Fibroblast of the conjunctiva (primary cell): ENCODE data around the gene LRRC7.

Source experiments
- DNase-seq: peaks from one replicate; pipeline ENCODE4 v3.0.0-alpha.2; 2010; ENCODE audit warnings: low read depth

The LRRC7 gene

DNA sequence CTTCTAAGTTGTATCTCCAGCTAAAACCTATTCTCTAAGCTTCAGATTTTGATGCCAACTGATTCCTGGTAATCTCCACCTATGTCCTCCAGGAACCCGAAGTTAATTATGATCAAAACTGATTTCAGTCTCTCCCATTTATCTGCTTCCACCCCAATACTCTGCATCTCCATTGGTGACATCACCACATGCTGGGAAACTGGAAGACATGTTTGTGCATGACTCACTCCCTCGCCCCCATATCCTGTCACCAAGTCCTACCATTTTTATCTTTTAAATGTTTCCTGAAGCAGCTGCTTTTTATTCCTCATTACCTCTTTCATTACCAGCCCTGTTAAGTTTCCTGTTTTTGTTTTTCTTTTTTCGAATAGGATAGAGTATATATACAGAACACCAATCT lies 409.2 kb downstream of the LRRC7 start:
- no peak for DNase-seq

DNA sequence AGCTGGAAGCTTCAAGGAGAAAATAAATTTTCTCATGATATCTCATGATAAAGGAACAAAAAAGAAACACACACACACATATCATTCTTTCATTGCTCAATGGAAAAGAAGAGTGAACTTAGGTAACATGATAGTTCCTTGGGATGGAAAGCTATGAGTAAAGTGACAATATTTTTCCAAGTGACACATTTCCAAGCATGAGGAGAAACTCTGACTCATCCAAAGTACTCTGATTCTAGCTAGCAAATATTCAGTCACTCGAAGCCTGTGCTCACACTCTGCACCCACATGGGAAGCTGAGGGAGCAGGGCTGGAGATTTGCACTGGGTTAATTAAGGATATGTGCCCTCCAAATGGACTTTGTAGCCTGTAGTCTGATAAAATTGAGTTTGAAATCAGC lies 415.3 kb downstream of the LRRC7 start:
- peak; percentile 9 for DNase-seq

DNA sequence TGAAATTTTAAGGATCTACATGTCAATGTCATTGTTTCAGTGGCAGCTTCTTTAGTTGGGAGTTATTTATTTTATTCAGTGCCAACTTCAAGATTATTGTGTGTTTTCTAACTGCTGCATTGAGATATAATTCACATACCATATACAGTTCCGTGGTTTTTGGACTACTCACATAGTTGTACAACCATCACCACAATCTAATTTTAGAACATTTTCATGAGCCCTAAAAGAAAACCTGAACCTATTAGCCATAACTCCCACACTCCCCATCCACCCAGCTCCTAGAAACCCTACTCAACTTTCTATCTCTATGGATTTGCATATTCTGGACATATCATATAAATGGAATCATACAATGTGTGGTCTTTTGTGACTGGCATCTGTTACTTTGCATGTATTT lies 417.7 kb downstream of the LRRC7 start:
- no peak for DNase-seq

DNA sequence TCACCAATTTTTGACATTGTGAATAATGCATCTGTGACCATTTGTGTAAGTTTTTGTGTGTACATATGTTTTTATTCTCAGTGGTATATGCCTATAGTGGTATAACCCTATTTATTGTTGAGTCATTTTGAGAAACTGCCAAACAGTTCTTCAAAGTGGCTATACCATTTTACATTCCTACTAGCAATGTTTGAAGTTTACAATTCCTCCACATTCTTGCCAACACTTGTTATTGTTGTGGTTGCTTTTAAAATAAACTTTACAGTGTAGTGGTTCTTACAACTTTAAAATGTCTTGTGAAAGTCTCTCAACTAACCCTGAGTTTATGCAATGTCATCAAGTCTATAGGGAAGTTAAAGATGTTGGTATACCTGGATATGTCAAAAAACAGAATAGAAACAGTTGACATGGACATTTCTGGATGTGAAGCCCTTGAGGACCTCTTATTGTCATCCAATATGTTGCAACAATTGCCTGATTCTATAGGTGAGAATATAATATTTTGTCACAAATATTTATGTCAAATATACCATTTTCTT lies 418.2 kb downstream of the LRRC7 start:
- no peak for DNase-seq

DNA sequence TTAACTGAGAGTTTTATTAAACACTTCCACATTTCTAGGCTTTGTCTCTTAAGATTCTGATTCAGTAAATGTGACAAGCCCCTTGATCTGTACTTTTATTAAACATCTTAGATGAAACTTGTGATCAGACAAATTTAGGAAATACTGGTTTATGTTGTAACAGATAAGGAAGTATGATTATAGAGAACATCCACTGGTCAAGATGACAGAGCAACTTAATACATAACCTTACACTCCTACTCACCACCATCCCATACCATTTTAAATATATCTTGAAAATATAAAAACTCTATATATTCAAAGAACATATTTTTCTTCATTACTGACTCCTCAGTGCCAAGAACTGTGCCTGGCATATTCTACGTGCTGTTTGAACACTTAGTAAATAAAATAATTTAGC lies 420.2 kb downstream of the LRRC7 start:
- DNase-seq: no peak

DNA sequence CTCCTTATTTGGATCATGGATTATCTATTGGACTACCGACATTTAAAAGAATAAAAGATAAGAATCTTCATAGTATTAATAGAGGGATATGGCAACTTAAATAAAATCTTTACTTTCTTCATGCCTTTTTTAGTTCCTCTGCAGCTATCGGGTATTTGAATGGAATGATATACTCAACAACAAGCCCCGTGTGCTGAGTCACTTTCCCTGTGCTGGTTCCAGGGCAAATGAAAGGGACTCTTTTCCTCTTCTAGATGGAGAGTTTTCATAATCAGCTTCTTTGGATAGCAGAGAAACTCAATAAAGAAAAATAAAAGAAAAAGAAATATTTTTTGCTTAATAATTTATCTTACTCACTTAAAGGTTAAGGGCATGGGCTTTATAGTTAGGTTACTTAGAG lies 423.9 kb downstream of the LRRC7 start:
- DNase-seq: no peak

DNA sequence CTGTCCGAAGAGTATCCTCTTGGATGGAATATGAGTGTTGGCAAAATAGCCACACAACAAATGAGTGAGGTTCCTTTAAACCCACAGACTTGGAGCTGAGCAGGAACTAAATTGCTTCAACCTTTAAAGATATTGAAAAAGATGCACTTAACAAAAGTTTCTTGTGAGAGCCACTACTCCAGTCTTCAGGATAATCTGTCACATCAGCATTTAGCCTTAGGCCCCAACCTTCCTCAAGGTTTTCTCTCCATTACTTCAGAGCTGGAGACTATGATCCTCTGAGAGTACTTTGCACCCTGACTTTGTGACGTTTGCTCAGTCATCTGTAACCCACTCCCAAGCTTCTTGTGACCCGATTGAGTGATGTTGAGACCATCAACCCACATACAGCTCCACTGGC lies 424.9 kb downstream of the LRRC7 start:
- DNase-seq: no peak

DNA sequence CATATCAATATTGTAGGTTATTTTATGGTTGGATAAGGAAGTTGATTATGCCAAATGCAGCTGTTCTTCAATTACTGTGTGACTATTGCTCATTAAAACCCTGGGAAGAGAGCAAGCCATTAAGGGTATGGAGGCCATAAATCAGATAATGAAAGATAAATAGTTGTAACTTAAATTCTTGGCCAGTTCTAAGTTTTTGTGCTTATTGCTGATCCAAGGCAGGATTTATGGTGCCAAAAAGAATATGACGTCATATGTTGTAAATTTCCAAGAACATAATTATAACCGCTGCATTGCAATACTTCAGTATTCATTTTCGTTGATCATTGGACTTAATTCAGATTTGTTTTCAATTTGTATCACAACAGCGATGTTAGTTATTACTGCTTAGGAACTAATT lies 426.1 kb downstream of the LRRC7 start:
- peak; percentile 2 for DNase-seq

DNA sequence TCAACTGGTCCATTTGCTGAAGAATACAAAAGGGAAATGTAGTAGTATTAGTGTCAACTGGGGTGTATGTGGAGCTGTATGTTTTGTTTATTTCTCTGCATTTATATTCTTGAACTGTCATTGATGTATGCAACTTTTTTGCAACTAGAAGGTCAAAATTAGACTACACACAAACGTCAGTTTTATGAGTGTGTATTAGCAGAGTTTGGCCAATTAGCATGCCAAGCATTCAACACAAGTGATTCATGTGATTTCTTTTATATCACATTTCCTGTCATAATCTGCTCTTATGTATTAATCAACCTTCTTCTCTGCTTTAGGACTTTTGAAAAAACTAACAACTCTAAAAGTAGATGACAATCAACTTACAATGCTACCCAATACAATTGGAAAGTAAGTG lies 426.5 kb downstream of the LRRC7 start:
- DNase-seq: no peak

DNA sequence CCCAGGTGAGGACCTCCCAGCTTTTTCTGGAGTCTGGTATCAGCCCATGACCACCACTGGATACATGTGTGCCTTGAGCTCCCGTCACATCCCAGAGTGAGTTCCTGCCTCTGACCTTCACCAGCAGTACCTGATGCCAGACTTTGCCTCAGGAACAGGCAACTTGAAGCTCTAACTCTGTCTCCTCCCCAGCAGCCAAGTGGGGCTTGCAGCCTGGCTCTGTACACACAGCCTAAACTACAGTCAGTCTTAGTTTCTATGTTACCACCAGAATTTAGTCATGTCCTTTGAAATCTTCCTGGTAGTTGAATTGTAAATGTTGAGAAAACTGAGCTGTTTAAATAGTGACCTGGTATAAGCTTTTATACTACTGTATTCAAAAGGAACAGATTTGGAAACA lies 431.1 kb downstream of the LRRC7 start:
- DNase-seq: no peak

DNA sequence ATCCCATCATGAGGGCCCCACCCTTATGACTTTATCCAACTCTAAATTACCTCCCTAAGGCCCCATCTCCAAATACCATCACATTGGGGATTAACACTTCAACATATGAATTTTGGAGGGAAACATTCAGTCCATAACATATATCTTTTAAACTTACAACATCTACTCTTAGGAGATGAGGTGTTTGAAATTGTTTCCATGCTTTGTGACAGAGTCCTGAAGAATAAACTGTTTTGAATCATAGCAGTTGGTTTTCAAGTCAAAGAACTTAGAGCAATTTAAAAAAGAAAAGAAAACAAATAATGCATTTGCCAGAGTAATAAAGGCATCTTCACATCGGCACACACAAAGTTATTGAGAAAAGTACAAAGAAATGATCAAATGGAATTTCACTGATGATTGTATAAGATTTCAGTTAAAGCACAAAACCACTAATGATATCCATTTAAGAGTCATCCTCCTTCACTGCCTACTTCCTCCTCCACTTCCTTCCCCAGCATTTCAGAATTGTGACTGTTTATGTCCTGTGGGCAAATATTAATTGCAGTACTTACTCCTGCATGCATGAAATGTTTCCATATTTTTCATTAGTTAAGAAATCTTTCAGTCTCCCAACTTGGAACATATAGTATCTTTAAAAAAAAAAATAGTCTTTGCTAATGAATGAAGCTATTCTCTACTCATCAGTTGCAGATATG lies 435.6 kb downstream of the LRRC7 start:
- DNase-seq: no peak

DNA sequence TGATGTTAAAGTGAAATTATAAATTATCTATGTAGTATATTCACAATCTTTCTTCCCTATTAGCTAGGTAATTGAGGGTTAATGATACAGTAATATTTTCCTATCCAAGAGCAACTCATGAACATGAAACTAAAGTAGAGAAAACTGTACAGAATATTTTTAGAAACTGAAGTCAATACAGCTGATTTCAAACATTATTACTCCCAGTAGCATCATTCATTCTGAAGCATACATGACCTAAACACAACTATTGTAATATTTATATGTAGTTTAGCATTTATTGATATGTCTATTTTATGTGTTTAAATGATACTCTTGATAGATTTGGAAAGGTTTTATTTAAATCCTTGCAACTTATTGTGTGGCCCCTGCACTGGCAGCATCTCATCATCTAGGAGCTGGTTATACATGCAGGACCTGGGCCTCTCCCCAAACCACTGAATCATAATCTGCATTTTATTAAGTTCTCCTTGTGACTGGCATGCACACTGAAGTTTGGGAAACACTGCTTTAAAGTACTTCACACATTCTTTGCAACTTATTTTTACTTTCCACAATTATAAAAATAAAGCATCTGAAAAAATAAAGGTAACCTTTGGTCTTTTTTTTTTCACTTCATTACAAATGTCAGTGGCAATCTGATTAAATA lies 437.8 kb downstream of the LRRC7 start:
- DNase-seq: no peak

DNA sequence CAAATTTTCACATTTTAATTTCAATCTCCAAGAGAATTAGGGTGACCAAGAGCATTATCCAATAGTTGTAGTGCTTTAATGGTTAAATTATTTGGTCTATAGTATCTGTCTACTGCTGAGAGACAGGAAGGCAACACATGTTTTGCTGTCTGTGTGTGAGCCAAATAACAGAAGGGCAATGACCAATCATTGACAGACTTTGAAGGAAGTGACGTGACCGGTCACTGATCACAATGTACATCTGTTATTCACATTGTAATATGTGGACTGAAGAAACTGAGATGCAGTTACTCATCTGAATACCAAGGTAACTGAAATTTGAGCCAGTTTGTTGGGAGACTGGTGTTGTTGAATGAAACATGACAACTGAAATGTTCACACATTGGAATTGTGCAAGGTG lies 440.9 kb downstream of the LRRC7 start:
- DNase-seq: no peak

DNA sequence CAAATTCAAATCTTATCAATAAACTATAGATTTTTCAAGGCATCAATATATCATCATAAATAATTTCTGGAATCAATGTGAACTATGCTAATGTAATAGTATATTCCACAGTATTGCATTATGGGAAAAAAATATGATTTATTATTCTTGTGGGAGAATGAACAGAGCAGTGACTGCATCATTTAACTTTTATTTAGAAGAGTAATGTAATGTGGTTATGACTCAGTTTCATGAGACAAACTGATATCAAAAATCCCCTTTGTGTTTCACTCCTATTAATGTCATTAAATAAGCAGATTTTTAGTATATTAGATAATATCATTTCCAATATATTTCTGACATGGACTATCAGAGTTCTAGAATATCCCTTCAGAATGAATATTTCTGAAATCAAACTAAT lies 450.0 kb downstream of the LRRC7 start:
- no peak for DNase-seq

DNA sequence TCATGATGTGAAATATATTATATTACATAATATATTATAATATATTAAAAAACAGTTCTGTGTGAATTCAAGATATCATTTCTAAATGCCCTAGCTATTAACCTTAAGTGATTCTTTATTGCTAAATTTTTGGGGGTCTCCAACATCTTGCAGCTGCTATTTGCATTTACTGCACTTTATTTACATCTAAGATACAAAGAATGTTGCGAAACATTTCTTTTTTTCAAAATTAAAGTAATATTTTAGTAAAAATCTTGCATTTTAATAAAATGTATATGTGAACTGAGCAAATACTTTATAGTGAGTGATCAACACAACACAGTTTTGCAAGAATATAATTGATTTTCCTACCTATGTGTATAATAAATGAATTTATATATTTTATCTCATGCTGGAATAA lies 456.6 kb downstream of the LRRC7 start:
- DNase-seq: no peak

DNA sequence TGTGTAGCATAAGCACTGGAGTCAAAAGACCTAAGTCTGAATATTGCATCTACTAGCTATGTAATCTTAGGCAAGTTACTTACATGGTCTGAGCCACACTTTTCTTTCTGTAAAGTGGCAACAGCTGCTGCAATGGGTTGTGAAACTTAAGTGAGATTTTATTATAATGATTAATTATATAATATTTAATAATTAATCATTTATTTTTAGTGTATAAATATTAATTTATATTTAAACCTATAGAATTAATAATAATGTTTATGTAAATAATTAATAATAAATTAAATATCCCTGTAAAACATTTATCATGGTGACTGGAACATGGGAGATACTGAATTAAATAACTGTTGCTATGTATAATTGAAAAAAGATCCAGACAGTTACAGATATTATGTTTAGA lies 457.3 kb downstream of the LRRC7 start:
- no peak for DNase-seq

DNA sequence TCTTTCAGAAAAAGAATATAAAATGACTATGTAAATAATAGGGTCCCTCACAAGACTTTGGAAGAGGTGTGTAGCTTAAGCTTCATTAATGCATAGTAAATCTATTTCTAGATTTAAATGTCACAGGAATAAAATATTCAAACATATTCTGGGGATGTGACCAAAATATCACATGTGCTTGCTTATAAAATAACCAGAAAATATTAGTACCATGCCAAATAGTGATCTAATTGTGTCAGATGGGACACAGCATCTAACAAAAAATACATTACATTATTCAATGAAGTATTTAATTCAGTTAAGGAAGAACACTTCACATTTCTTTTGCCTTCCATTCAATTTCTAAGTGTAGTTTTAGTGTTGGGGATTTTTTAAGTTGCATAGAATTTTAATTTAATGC lies 458.1 kb downstream of the LRRC7 start:
- no peak for DNase-seq

DNA sequence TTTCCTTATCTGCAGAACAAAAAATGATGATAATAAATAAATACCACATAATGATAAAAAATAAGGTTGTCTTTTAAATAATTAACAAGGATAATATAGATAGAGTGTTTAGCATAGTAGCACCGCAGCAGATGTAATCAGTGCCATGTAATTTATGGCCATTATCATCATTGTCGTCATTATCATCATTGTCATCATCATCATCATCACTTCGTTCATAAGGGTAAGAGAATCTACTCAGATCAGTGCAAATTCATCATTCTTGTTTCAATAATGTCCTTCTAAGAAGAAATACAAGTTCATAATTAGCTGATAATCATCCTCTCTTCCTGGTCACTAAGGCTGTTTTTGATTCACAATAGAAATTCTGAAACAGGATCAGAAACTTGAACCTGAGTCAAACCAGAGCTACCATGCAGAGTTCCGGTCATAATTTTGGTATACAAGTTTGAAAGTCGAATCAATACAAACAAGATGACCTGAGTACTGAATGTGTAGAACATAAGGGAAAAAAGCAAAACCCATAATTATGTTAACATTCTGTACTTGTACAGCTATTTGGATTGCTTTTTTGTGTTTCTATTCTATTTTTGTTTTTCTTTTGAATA lies 465.6 kb downstream of the LRRC7 start:
- no peak for DNase-seq

DNA sequence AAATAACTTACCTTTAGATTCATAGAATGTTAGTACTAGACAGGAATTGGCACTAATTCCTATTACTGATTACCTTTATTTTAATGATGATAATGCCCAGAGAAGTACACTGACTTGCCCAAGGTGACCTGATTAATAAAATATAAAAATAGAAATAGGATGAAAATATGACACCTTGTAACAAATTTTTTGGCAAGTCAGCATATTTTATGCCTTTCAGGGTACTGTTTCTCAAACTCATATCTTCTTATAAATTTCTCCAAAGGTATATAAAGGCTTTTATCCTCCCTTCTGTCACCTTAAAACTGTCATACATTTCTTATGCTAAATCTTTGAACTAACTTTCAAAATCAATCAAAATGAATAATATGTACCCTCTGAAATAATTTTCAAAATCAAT lies 466.2 kb downstream of the LRRC7 start:
- no peak for DNase-seq

DNA sequence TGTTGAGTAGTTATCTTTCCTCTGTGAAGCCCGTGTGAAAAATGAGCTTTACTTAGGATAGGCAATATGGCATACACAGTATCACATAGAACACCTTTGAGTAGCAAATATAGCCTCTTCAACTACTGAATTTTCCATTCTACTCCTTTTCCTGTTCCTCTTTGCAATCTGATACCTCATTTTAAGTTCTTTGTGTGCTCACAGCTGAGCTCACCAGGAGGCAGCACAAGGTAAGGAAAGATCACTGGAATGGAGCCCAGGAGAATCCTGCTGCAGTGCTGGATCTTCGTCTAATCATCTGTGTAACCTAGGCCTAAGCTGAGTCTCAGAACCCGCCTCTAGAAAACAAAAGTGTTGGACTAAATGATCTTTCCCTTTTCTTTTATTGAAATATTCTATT lies 466.7 kb downstream of the LRRC7 start:
- peak; percentile 43 for DNase-seq

DNA sequence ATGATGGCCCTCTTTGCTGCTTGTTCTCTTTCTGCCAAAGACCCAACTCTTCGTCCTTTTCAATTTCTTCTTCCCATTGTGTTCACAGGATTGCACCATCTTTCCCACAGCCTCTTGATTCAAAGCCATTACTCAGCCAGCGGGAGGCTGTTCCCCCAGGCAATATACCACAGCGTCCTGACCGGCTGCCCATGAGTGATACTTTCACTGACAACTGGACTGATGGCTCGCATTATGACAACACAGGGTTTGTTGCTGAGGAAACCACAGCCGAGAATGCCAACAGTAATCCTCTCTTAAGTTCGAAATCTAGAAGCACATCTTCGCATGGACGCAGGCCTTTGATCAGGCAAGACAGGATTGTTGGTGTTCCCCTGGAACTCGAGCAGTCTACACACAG lies 470.3 kb downstream of the LRRC7 start:
- no peak for DNase-seq

DNA sequence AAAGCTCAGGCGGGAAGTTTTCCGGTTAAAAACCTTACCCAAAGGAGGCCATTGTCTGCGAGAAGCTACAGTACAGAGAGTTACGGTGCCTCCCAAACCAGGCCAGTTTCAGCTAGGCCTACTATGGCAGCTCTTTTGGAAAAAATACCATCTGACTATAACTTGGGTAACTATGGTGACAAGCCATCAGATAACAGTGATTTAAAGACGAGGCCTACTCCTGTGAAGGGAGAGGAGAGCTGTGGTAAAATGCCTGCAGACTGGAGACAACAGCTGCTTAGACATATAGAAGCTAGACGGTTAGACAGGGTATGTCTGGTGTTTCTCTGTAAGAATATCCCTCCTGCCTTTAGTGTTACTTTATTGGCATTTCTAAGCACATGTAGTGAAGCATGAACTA lies 471.8 kb downstream of the LRRC7 start:
- no peak for DNase-seq

DNA sequence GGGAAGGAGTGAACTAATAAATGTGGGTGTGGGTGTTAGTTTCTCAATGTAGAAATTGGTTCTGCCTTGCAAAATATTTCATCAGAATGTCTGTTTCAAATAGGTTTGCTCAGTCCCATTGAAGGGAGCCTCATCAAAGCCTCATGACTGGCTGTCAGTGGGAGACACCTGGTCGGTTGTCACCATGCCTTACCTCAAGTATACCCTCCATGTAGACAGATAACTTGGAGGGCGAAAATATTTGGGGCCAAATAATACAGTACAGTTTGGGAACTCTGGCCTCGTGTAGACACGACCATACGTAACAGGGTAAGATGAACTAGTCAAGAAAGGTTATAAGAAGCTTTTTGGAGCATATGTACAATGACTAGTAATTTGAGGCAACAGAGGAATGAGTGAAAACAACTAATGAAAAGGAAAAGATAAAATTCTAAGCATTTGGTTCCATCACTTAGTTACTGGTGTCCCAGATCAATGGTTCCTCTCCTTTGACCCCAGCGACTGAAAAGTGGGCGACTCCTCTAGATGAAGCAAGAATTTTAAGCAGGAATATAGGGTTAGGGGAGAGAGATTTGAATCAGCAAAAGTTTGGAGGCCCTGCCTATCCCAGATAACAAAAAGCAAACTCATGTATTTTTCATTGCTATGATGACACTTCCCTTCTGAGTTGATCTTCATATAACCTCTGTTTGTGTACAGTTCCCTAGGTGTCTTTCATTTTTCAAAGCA lies 473.8 kb downstream of the LRRC7 start:
- DNase-seq: no peak
